T-helper 2 cell treated with Interferon-gamma antibody and Interleukin-4, amounts not matched to agents 5 μg/mL and 100 μg/mL, for 36 hours (primary cell): Measurements from ENCODE around the gene OTOP2.
A peak's percentile ranks its signal among the peaks of the same experiment; 100 is the strongest.
"Not testable (repeated sequence)": the region's sequence is repeated elsewhere in the genome, so short reads cannot be mapped to it uniquely, and the experiment has no call there.

Source experiments
- DNase-seq: peaks from one replicate; pipeline ENCODE4 v3.0.0; 2021; ENCODE audit warnings: low spot score
- H3K27ac Mint-ChIP-seq: one replicate; pipeline ENCODE4 v1.8.0; 2021; ENCODE audit warnings: mild to moderate bottlenecking, mixed read lengths
- H3K27me3 Mint-ChIP-seq: one replicate; pipeline ENCODE4 v1.8.0; 2021; ENCODE audit warnings: low read depth, mixed read lengths
- H3K36me3 Mint-ChIP-seq: one replicate; pipeline ENCODE4 v1.8.0; 2021; ENCODE audit warnings: low read depth, mixed read lengths
- H3K4me1 Mint-ChIP-seq: one replicate; pipeline ENCODE4 v1.8.0; 2021; ENCODE audit warnings: low read depth, mixed read lengths
- H3K4me3 Mint-ChIP-seq: one replicate; pipeline ENCODE4 v1.8.0; 2022; ENCODE audit warnings: mild to moderate bottlenecking, moderate library complexity, mixed read lengths
- H3K9me3 Mint-ChIP-seq: one replicate; pipeline ENCODE4 v1.8.0; 2021; ENCODE audit warnings: mixed read lengths

The OTOP2 gene

GRCh38 chr17:74911423-74911822 lies 12.7 kb upstream of the OTOP2 start:
- not testable (repeated sequence) for H3K4me3 Mint-ChIP-seq, H3K9me3 Mint-ChIP-seq, H3K27ac Mint-ChIP-seq, H3K36me3 Mint-ChIP-seq, DNase-seq, H3K27me3 Mint-ChIP-seq, H3K4me1 Mint-ChIP-seq

DNA sequence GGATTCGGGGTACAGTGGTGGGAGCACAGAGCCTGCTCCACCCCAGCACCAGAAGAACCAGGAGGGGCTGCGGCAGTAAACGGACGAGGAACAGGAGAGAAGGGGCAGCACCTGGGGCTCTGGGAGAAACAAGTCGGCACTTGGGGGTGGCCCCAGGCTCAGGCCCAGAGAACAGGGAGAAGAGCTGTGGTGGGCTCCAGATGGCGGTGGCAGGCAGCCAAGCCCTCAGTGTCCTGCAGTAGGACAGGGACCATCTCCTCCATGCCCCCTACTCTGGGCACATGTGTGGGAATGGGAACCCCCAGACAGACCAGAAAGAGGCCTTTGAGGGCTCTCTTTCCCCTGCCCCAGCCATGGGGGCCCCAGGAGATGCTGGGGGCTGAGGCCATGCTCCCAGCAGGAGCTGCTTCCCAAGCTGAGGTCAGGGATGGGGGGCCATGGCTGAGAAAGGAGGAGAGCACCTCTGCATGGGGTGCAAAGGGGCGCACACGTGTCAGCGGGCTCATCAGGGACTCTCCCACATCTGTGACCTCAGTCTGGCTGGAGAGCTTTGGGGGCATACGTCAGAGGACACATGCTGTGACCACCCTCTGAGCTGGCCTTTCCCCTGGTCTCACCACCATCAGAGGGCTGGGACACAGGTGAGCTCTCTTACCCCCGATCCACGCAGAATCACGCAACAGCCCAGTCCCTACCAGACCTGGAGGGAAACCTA lies 7.8 kb upstream of the OTOP2 start:
- no peak for DNase-seq
- no peak overlapping the region for H3K4me3 Mint-ChIP-seq
- H3K27me3 Mint-ChIP-seq = peaks cover 14% of the 10 kb centered on the region
- no peaks in the 10 kb centered on the region for H3K9me3 Mint-ChIP-seq
- H3K36me3 Mint-ChIP-seq = no peaks in the 10 kb centered on the region
- H3K4me1 Mint-ChIP-seq = no peaks in the 10 kb centered on the region
- no peak overlapping the region for H3K27ac Mint-ChIP-seq

DNA sequence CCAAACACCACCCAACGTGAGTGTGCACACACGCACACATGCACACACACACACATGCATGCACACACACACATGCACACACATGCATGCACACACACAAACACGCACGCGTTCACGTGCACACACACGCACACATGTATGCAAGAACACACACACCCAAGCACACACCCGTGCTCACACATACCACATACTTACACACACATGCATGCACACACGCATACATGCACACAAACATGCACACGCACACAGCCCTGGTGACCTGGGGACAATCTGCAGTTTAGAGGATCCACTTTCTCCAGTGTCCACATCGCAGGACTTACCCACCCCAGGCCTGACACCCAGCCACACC lies 7.2 kb upstream of the OTOP2 start:
- H3K4me3 Mint-ChIP-seq = no peak overlapping the region
- H3K9me3 Mint-ChIP-seq = no peaks in the 10 kb centered on the region
- DNase-seq = no peak
- H3K36me3 Mint-ChIP-seq = no peaks in the 10 kb centered on the region
- no peak overlapping the region for H3K27ac Mint-ChIP-seq
- no peaks in the 10 kb centered on the region for H3K4me1 Mint-ChIP-seq
- H3K27me3 Mint-ChIP-seq = peaks cover 19% of the 10 kb centered on the region

DNA sequence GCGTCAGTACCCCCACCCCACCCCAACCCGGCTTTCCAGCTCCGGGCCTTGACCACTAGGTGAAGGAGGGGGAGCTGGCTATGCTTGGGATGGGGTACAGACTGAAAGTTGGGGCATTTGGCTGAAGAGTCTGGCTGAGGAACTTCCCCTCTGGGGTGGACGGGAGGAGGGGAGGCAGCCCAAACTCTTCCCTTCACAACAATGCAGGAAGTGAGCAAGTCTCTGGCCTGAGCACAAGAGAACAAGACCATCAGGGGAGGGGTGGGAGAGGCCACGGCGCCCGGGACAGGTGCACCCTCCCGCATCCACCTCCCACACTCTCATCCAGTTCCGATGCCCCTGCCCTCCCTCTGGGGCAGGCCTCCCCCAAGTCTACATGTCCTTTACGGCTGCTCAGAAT lies 6.6 kb upstream of the OTOP2 start:
- no peak for DNase-seq
- Mint-ChIP-seq H3K27me3 (peaks cover 24% of the 10 kb centered on the region), H3K9me3 (no peaks in the 10 kb centered on the region), H3K36me3 (no peaks in the 10 kb centered on the region), H3K27ac (no peak overlapping the region), H3K4me3 (no peak overlapping the region), H3K4me1 (no peaks in the 10 kb centered on the region)

- no peaks in the 10 kb centered on the region for H3K36me3 Mint-ChIP-seq
- H3K9me3 Mint-ChIP-seq = no peaks in the 10 kb centered on the region
- no peak for DNase-seq
- H3K27me3 Mint-ChIP-seq = peaks cover 28% of the 10 kb centered on the region
- H3K4me3 Mint-ChIP-seq = no peak overlapping the region
- H3K4me1 Mint-ChIP-seq = peaks cover 1% of the 10 kb centered on the region
- H3K27ac Mint-ChIP-seq = no peak overlapping the region
Observed at GRCh38 chr17:74918906-74919305, 5.2 kb upstream of the OTOP2 start.

GRCh38 chr17:74919440-74920305 lies 4.4 kb upstream of the OTOP2 start:
- no peaks in the 10 kb centered on the region for H3K9me3 Mint-ChIP-seq
- H3K36me3 Mint-ChIP-seq = no peaks in the 10 kb centered on the region
- DNase-seq = no peak
- no peak overlapping the region for H3K4me3 Mint-ChIP-seq
- peaks cover 3% of the 10 kb centered on the region for H3K4me1 Mint-ChIP-seq
- H3K27me3 Mint-ChIP-seq = peaks cover 30% of the 10 kb centered on the region
- no peak overlapping the region for H3K27ac Mint-ChIP-seq

DNA sequence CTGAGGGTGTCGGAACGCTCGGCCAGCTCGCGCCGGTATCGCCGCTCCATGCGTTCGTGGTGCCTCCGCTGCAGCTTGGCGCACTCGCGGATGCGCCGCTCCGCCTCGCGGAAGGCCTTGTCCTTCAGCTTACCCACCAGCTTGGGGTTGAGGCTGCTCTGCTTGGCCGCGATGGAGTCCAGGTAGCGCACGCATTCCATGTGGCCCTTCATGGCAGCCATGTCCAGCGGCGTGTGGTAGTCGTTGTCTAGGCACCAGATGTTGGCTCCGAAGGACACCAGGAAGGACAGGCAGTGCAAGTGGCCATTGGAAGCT lies 3.8 kb upstream of the OTOP2 start:
- no peaks in the 10 kb centered on the region for H3K9me3 Mint-ChIP-seq
- no peak for DNase-seq
- H3K36me3 Mint-ChIP-seq = no peaks in the 10 kb centered on the region
- no peak overlapping the region for H3K4me3 Mint-ChIP-seq
- H3K27ac Mint-ChIP-seq = no peak overlapping the region
- peaks cover 3% of the 10 kb centered on the region for H3K4me1 Mint-ChIP-seq
- peaks cover 36% of the 10 kb centered on the region for H3K27me3 Mint-ChIP-seq

- no peaks in the 10 kb centered on the region for H3K36me3 Mint-ChIP-seq
- H3K27ac Mint-ChIP-seq = no peak overlapping the region
- H3K4me3 Mint-ChIP-seq = no peak overlapping the region
- peaks cover 3% of the 10 kb centered on the region for H3K4me1 Mint-ChIP-seq
- DNase-seq = no peak
- no peaks in the 10 kb centered on the region for H3K9me3 Mint-ChIP-seq
- peaks cover 40% of the 10 kb centered on the region for H3K27me3 Mint-ChIP-seq
Observed at GRCh38 chr17:74920642-74921025, 3.4 kb upstream of the OTOP2 start.

DNA sequence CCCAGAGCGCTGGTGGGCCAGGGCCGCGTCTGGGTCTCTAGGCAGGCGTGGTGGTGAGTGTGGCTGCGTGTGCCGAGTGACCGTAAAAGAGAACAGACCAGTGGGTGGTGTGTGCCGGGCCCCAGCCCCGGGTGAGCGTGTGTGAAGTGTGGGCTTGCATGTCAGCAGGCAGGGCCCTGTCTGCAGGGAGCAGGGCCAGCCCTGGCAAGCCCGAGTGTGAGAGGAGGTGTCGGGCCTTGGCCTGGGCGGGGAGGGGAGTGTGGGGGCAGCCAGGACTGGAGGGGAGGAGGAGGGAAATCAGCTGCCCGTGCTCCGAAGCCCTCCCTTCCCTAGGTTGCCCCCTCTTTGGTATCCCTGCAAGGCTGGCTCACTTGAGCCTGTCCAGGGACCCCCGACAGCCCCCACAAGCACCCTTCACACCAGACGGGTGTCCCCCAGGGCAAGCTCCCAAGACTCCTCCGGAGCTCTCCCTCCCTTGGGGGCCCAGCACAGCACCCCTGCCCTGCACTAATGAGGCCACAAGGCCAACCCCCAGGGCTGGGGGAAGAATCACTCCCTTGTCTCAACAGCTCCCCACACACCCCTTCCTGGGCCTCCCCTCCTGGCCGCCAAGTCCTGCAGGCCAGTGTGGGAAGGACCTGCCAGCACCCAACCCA lies 2.9 kb upstream of the OTOP2 start:
- H3K4me1 Mint-ChIP-seq = peaks cover 3% of the 10 kb centered on the region

GRCh38 chr17:74921769-74922168 lies 2.3 kb upstream of the OTOP2 start:
- peaks cover 50% of the 10 kb centered on the region for H3K27me3 Mint-ChIP-seq
- H3K4me3 Mint-ChIP-seq = no peak overlapping the region
- H3K27ac Mint-ChIP-seq = no peak overlapping the region
- DNase-seq = no peak
- peaks cover 3% of the 10 kb centered on the region for H3K4me1 Mint-ChIP-seq
- no peaks in the 10 kb centered on the region for H3K9me3 Mint-ChIP-seq
- no peaks in the 10 kb centered on the region for H3K36me3 Mint-ChIP-seq

More for the DNA sequence above, 2.9 kb upstream of the OTOP2 start:
- Mint-ChIP-seq H3K4me3 (no peak overlapping the region), H3K9me3 (no peaks in the 10 kb centered on the region), H3K27me3 (peaks cover 45% of the 10 kb centered on the region), H3K36me3 (no peaks in the 10 kb centered on the region), H3K27ac (no peak overlapping the region)
- DNase-seq = no peak

DNA sequence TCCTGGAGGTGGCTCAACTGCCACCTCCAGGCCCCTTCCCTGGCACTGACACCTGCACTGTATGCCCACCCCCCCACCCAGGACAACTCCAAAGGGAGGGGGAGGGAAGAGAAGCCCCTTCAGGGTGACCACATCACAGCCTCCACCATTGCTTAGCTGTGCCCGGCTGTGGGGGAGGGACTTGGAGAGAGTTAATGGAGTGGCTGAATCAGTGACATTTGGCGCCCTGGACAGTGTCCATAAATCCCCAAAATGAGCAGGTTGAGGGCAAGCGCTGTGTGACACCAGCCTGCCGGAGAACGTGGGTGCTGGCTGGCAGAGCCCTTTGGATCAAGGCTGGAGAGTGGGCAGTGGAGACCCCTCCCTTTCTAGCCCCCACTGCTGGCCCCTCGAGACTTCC lies 1.9 kb upstream of the OTOP2 start:
- H3K4me1 Mint-ChIP-seq = peaks cover 3% of the 10 kb centered on the region
- no peak for DNase-seq
- H3K9me3 Mint-ChIP-seq = no peaks in the 10 kb centered on the region
- H3K27me3 Mint-ChIP-seq = peaks cover 54% of the 10 kb centered on the region
- no peak overlapping the region for H3K4me3 Mint-ChIP-seq
- no peak overlapping the region for H3K27ac Mint-ChIP-seq
- H3K36me3 Mint-ChIP-seq = no peaks in the 10 kb centered on the region

- DNase-seq = no peak
- Mint-ChIP-seq H3K27ac (no peak within 1 kb of the TSS), H3K36me3 (no peaks in the 10 kb centered on the region), H3K4me3 (peak within 1 kb of the TSS; percentile 40), H3K9me3 (no peaks in the 10 kb centered on the region), H3K27me3 (peaks cover 61% of the 10 kb centered on the region), H3K4me1 (peaks cover 3% of the 10 kb centered on the region)
Observed at GRCh38 chr17:74922694-74923537, 1.2 kb upstream of the OTOP2 start, which contains the start of gene USH1G. Gene USH1G (minus strand): TSS chr17:74923255. CDS start chr17:74923073, 182 bp downstream.

GRCh38 chr17:74923538-74924249 lies 379 bp upstream of the OTOP2 start:
- no peak overlapping the region for H3K27ac Mint-ChIP-seq
- peaks cover 65% of the 10 kb centered on the region for H3K27me3 Mint-ChIP-seq
- peaks cover 3% of the 10 kb centered on the region for H3K4me1 Mint-ChIP-seq
- H3K36me3 Mint-ChIP-seq = no peaks in the 10 kb centered on the region
- DNase-seq = peak; percentile 66
- no peak overlapping the region for H3K4me3 Mint-ChIP-seq
- H3K9me3 Mint-ChIP-seq = no peaks in the 10 kb centered on the region
